ENCODE data around the gene HSBP1L1. TPM values are rescaled to one million over a fixed set of nuclear protein-coding genes. Genes with fewer than 3 reads are reported as not detected.

HSBP1L1 gene
- total RNA-seq, 1 experiment from 2014 or later, result 49.4 TPM

DNA sequence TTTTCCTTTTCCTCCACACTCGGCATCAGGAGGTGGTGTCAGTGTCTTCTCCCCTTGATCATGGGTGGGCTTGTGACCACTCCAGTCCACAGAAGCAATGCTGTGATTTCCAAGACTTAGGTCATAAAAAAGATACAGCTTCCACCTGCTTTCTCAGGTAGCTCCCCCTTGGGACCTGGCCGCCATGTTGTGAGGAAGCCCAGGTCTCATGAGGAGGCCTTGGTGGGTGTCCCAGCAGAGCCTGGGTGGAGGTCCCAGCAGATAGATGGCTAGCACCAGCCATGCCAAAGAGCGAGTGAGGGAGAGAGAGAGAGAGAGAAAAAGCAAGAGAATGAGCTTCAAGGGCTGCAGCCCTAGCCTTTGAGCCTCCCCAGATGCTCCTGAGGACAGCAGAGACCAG is 28.9 kb upstream of the HSBP1L1 start:
- POLR2A ChIA-PET, result interaction anchor here (0.7 kb wide), 1 partner anchor 1936 kb away, joined by 4 read pairs; no protein-coding TSS in a partner anchor
- Mint-ChIP-seq H3K27me3 (ENCODE audit: insufficient read depth, unreplicated experiment) (no peaks in the 10 kb centered on the region), H3K4me3 (ENCODE audit: unreplicated experiment) (no peak overlapping the region), H3K27ac (ENCODE audit: low read depth, unreplicated experiment) (peak overlapping the region; percentile 71), H3K9me3 (ENCODE audit: unreplicated experiment) (peaks cover 33% of the 10 kb centered on the region), H3K4me1 (ENCODE audit: insufficient read depth, unreplicated experiment) (peaks cover 6% of the 10 kb centered on the region), H3K36me3 (ENCODE audit: insufficient read depth, unreplicated experiment) (peaks cover 28% of the 10 kb centered on the region)
- CTCF ChIA-PET, result no interaction called here
- BruUV-seq (replicated peaks), result no TSS peak
- TF ChIP-seq, protein P1, sequence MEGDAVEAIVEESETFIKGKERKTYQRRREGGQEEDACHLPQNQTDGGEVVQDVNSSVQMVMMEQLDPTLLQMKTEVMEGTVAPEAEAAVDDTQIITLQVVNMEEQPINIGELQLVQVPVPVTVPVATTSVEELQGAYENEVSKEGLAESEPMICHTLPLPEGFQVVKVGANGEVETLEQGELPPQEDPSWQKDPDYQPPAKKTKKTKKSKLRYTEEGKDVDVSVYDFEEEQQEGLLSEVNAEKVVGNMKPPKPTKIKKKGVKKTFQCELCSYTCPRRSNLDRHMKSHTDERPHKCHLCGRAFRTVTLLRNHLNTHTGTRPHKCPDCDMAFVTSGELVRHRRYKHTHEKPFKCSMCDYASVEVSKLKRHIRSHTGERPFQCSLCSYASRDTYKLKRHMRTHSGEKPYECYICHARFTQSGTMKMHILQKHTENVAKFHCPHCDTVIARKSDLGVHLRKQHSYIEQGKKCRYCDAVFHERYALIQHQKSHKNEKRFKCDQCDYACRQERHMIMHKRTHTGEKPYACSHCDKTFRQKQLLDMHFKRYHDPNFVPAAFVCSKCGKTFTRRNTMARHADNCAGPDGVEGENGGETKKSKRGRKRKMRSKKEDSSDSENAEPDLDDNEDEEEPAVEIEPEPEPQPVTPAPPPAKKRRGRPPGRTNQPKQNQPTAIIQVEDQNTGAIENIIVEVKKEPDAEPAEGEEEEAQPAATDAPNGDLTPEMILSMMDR (IDR thresholded peaks at IDR 0.05; ENCODE audit: unreplicated experiment), result no peak
- DNase-seq (ENCODE audit: unreplicated experiment), result no peak
- intact Hi-C loops (cut with micrococcal nuclease), result no loop called here

DNA sequence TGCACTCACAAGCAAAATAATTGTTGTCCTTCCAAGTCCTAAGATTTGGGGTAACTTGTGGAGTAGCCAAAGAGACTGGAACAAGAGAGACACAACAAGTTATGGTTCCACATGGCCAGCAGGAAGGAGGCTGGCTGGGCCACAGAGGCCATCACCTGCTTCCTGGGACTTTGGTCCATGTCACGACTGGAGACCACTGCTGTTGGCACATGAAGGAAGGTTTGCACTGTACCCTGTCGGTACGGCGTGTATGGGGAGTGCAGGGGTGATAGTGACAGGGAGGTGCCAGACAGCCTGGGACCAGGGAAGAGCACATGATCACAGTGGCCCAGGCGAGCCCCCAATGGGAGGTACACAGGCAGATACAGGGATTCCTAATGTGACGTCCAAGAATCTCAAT is 28.5 kb upstream of the HSBP1L1 start:
- TF ChIP-seq, protein P1 (IDR thresholded peaks at IDR 0.05; ENCODE audit: unreplicated experiment), result no peak
- Mint-ChIP-seq H3K4me1 (ENCODE audit: insufficient read depth, unreplicated experiment) (peaks cover 6% of the 10 kb centered on the region), H3K9me3 (ENCODE audit: unreplicated experiment) (peaks cover 33% of the 10 kb centered on the region), H3K27me3 (ENCODE audit: insufficient read depth, unreplicated experiment) (no peaks in the 10 kb centered on the region), H3K36me3 (ENCODE audit: insufficient read depth, unreplicated experiment) (peaks cover 28% of the 10 kb centered on the region), H3K4me3 (ENCODE audit: unreplicated experiment) (no peak overlapping the region), H3K27ac (ENCODE audit: low read depth, unreplicated experiment) (peak overlapping the region; percentile 71)
- no TSS peak for BruUV-seq (replicated peaks)
- ChIA-PET POLR2A (no interaction called here), CTCF (no interaction called here)
- intact Hi-C loops (cut with micrococcal nuclease), result no loop called here
- no peak for DNase-seq (ENCODE audit: unreplicated experiment)

DNA sequence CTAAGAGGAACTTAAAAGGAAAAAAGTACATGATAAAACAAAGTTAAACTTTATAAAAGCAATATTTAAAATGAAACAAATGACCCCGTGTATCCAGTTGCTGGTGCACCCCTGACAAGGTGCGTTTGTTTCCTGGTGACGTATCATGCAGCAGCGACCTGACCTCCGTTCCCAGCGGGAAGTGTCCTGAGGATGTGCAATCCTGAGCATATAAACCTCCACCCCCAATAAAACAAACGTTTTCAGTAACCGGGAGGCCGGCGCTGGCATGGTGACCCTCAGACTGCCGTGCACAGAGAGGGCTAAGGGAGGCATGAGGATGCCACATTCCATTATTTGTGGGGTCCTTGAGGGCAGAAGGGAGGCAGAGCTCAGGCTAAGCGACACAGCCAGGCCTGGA is 27.8 kb upstream of the HSBP1L1 start:
- Mint-ChIP-seq H3K27ac (ENCODE audit: low read depth, unreplicated experiment) (no peak overlapping the region), H3K27me3 (ENCODE audit: insufficient read depth, unreplicated experiment) (no peaks in the 10 kb centered on the region), H3K4me3 (ENCODE audit: unreplicated experiment) (no peak overlapping the region), H3K4me1 (ENCODE audit: insufficient read depth, unreplicated experiment) (peaks cover 6% of the 10 kb centered on the region), H3K9me3 (ENCODE audit: unreplicated experiment) (peaks cover 33% of the 10 kb centered on the region), H3K36me3 (ENCODE audit: insufficient read depth, unreplicated experiment) (peaks cover 28% of the 10 kb centered on the region)
- intact Hi-C loops (cut with micrococcal nuclease), result no loop called here
- BruUV-seq (replicated peaks), result no TSS peak
- no peak for DNase-seq (ENCODE audit: unreplicated experiment)
- POLR2A ChIA-PET, result no interaction called here
- CTCF ChIA-PET, result interaction anchor here (0.9 kb wide), 1 partner anchor 23 kb away, joined by 3 read pairs; no protein-coding TSS in a partner anchor
- TF ChIP-seq, protein P1 (IDR thresholded peaks at IDR 0.05; ENCODE audit: unreplicated experiment), result no peak

DNA sequence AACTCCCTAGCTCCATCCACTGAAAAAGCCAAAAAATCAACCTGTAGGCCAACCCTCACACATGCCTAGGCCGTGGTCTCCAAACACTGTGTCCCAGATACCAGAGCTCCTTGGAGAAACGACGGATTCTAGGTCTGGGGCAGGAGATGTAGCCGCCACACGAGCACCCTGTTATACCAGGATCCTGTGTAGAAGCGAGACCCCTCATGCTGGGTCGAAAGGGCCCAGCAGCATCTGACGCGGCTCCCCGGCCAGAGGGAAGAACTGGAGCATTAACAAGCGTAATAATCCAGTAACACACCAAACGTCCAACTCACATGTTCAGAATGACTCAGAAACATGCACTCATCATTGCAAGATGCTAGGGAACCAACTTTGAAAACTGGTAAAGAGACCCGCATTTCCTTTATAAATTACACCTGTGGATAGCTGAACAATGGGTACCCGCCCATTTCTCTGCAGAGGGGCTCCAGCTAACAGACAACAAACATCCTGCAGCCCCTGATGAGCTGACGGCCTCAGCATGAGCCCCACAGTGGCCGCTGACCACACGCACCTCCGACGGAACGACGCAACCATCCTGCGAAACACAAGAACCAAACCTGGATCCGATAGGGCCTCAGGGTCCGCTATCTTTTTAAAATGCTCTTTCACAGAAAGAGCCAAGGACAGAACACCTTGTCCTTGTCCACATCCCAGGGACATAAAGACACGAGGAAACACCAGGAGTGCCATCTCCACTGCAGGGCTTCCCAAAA is 27.2 kb upstream of the HSBP1L1 start:
- no peak for DNase-seq (ENCODE audit: unreplicated experiment)
- TF ChIP-seq, protein P1 (IDR thresholded peaks at IDR 0.05; ENCODE audit: unreplicated experiment), result no peak
- ChIA-PET POLR2A (no interaction called here), CTCF (interaction anchor here (0.9 kb wide), 1 partner anchor 22 kb away, joined by 3 read pairs; no protein-coding TSS in a partner anchor)
- Mint-ChIP-seq H3K4me3 (ENCODE audit: unreplicated experiment) (no peak overlapping the region), H3K27me3 (ENCODE audit: insufficient read depth, unreplicated experiment) (no peaks in the 10 kb centered on the region), H3K9me3 (ENCODE audit: unreplicated experiment) (peaks cover 28% of the 10 kb centered on the region), H3K27ac (ENCODE audit: low read depth, unreplicated experiment) (no peak overlapping the region), H3K36me3 (ENCODE audit: insufficient read depth, unreplicated experiment) (peaks cover 34% of the 10 kb centered on the region), H3K4me1 (ENCODE audit: insufficient read depth, unreplicated experiment) (peaks cover 6% of the 10 kb centered on the region)
- BruUV-seq (replicated peaks), result no TSS peak
- intact Hi-C loops (cut with micrococcal nuclease), result no loop called here

Data from MCF 10A (cell line).